HL-60 (cell line): ENCODE measurements around the gene ZNF607.
A peak's percentile ranks its signal among the peaks of the same experiment; 100 is the strongest.
"Not testable (repeated sequence)": the region's sequence is repeated elsewhere in the genome, so short reads cannot be mapped to it uniquely, and the experiment has no call there.

ENCODE experiments used
- DNase-seq, 2 experiments: peaks; one replicate each; pipeline ENCODE4 v3.0.0-alpha.2; 2010 to 2020; ENCODE audit warnings: low read depth in 1 of 2, low spot score in 1 of 2
- H3K27ac ChIP-seq: fragments of 250-450 bp; sonication (Bioruptor Pico); replicated peaks from 2 replicates; pipeline ENCODE4 v1.5.1; 2020; ENCODE audit warnings: mild to moderate bottlenecking, moderate library complexity
- H3K27me3 ChIP-seq: fragments of 250-450 bp; sonication (Bioruptor Pico); 2 replicates; pipeline ENCODE4 v1.5.1; 2021; ENCODE audit warnings: mild to moderate bottlenecking, moderate library complexity; ENCODE audit not compliant: insufficient read depth, poor library complexity, severe bottlenecking
- H3K4me3 ChIP-seq: replicated peaks from 2 replicates; pipeline ENCODE4 v1.5.1; 2011; ENCODE audit warnings: mild to moderate bottlenecking, control low read depth, low read length; ENCODE audit not compliant: insufficient read depth
- CTCF ChIP-seq: IDR thresholded peaks from one replicate; pipeline ENCODE4 v1.5.1; 2011; ENCODE audit warnings: low read length, control low read depth, inconsistent platforms; ENCODE audit not compliant: insufficient read depth
- GABPA ChIP-seq: IDR thresholded peaks from 2 replicates; pipeline ENCODE4 v1.6.1; 2012; ENCODE audit warnings: low read depth
- POLR2AphosphoS5 ChIP-seq: IDR thresholded peaks from 2 replicates; pipeline ENCODE4 v1.6.1; 2012; ENCODE audit warnings: low read depth
- REST ChIP-seq: IDR thresholded peaks from 2 replicates; pipeline ENCODE4 v1.6.1; 2012; ENCODE audit warnings: low read depth; ENCODE audit not compliant: insufficient replicate concordance
- SPI1 ChIP-seq: IDR thresholded peaks from 2 replicates; pipeline ENCODE4 v1.6.1; 2012; ENCODE audit warnings: low read depth, mild to moderate bottlenecking, borderline replicate concordance
- long read RNA-seq: library from polyadenylated mRNA; unstranded; transcript quantifications from one replicate; pipeline ENCODE4 v2.0.0, GENCODE V29; 2020

The ZNF607 gene
- long read RNA-seq, full-length matches to known transcripts: 5 of 14 reads
- long read RNA-seq, partial matches to known transcripts: 7 of 14 reads
- long read RNA-seq, other reads (novel, unspliced or antisense): 2 of 14 reads

- Histone ChIP-seq H3K4me3 (peak within 1 kb of the TSS; percentile 78), H3K27ac (peak within 1 kb of the TSS; percentile 83), H3K27me3 (no peaks in the 10 kb centered on the region)
- TF ChIP-seq CTCF (peak; percentile 59), POLR2AphosphoS5 (peak; percentile 61; the same call in 1 of the 2 replicates), SPI1 (no peak), GABPA (no peak), REST (no peak)
- peak; percentile 82 to 91 for DNase-seq
Observed at GRCh38 chr19:37719111-37719926, at the start of gene ZNF607. ZNF607 (minus strand) TSS chr19:37719761; CDS start chr19:37711618, 8,143 bp downstream.

GRCh38 chr19:37763488-37763887 is 43.9 kb upstream of the ZNF607 start:
- no peak for DNase-seq
- Histone ChIP-seq H3K27ac (no peak overlapping the region), H3K27me3 (no peaks in the 10 kb centered on the region), H3K4me3 (no peak overlapping the region)
- TF ChIP-seq POLR2AphosphoS5: no peak
- TF ChIP-seq GABPA: no peak
- no peak for TF ChIP-seq REST
- no peak for TF ChIP-seq SPI1
- no peak for TF ChIP-seq CTCF

- not testable (repeated sequence) for H3K4me3 ChIP-seq, H3K27ac ChIP-seq, H3K27me3 ChIP-seq, DNase-seq
Observed at GRCh38 chr19:37757683-37758082, 38.1 kb upstream of the ZNF607 start.

GRCh38 chr19:37738371-37738770 is 18.8 kb upstream of the ZNF607 start:
- TF ChIP-seq CTCF (no peak), POLR2AphosphoS5 (no peak), SPI1 (no peak), REST (no peak), GABPA (no peak)
- H3K4me3 ChIP-seq: no peak overlapping the region
- DNase-seq: no peak
- no peaks in the 10 kb centered on the region for H3K27me3 ChIP-seq
- no peak overlapping the region for H3K27ac ChIP-seq
